ENCODE results near the gene WDR7.
A peak's percentile ranks its signal among the peaks of the same experiment; 100 is the strongest.

WDR7 gene

DNA sequence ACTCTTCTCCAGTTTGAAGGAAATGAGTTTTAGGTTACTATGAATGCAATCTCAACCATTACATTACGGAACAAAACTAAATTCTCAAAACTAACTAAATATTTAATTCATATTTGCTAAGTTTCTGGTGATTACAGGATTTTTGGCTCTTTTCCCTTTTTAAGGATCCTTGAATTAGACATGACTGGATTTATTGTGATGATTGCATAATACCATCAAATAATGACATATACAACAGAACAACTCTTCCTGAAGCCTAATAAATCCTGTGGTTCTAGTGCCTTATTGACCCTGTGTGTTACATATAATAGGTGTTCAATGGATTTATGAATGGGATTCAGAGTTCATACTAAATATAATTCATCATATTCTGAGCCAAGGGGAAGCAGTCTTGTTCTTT lies 90.5 kb downstream of the WDR7 start:
- peaks cover 1 to 6% (median 3%) of the 10 kb centered on the region in 10 experiments; a peak in 17 of 20 replicates for H3K4me1 ChIP-seq
- no peak overlapping the region for H3K27ac ChIP-seq
- no peak for TF ChIP-seq Cebpa-rat (IDR thresholded peaks at IDR 0.05)
- H3K9ac ChIP-seq, result no peak overlapping the region
- H3K36me3 ChIP-seq, result peaks cover 0 to 12% (median 0%) of the 10 kb centered on the region in 11 experiments; a peak in 1 of 22 replicates
- no peak overlapping the region for H3K4me3 ChIP-seq
- H4K20me1 ChIP-seq, result peaks cover 0 to 6% (median 0%) of the 10 kb centered on the region in 11 experiments; a peak in 2 of 22 replicates
- H3K27me3 ChIP-seq, result no peaks in the 10 kb centered on the region
- H3K9me3 ChIP-seq (replicated peaks in 1 of 11), result no peaks in the 10 kb centered on the region
- no peak overlapping the region for H3K4me2 ChIP-seq

DNA sequence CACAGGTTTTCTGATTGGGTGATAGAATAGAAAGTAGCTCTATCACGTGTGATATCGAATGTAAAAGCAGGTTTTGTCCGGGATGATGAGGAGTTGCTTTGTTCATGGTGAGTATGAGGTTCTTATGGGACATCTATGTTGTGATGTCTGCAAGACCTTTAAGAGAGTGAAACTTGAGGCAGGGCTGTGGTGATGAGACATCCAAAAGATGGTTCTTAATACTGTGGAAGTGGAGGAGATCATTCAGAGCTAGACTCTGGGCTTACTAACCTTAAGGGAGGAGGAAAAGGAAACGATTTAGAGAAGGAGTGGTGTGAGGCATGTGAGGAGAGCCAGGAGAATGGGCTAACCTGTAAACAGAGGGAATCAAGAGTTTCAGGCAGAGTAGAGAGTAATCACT lies 92.0 kb downstream of the WDR7 start:
- no peak overlapping the region for H3K9ac ChIP-seq
- TF ChIP-seq Cebpa-rat (IDR thresholded peaks at IDR 0.05), result no peak

DNA sequence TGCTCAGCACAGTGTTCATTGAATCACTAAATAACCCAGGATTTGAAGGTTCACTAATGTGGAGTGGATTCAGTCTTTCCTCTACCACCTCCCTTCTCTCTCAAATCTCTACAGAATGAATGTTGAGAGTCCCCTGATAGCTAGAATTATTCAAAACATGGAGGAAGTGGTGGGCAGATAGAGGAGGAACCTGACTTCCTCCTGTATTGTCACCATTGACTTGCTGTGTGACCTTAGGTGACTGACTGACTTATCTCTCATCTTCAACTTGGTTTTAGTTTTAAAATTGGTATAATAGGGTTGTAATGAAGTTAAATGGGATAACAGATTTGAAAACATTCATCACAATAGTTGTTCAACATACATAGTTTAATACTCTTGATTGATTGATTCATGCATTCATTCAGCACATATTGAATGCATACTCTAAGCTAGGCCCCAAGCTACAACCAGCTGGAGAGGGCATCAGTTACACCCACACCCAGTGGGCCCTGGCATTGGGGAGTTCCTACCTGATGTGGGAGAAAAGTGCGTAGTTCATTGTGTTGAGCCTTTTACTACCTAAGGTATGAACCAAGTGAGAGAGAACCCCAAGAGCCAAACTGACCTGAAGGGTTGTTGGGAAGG lies 96.0 kb downstream of the WDR7 start:
- H3K9ac ChIP-seq, result no peak overlapping the region
- no peak overlapping the region for H3K27ac ChIP-seq
- H4K20me1 ChIP-seq, result peaks cover 0 to 16% (median 0%) of the 10 kb centered on the region in 11 experiments; a peak in 4 of 22 replicates
- TF ChIP-seq Cebpa-rat (IDR thresholded peaks at IDR 0.05), result no peak
- H3K27me3 ChIP-seq, result no peaks in the 10 kb centered on the region
- peak overlapping the region in 8 of 11 experiments; percentile 17 to 48 (median 38); a peak in 12 of 22 replicates for H3K4me2 ChIP-seq
- peaks cover 0 to 18% (median 0%) of the 10 kb centered on the region in 11 experiments; a peak in 2 of 22 replicates for H3K36me3 ChIP-seq
- H3K9me3 ChIP-seq (replicated peaks in 1 of 11), result no peaks in the 10 kb centered on the region
- H3K4me1 ChIP-seq, result peaks cover 5 to 13% (median 9%) of the 10 kb centered on the region in 10 experiments; a peak in 17 of 20 replicates
- no peak overlapping the region for H3K4me3 ChIP-seq

More for the DNA sequence above, 92.0 kb downstream of the WDR7 start:
- H3K9me3 ChIP-seq (replicated peaks in 1 of 11), result no peaks in the 10 kb centered on the region
- H3K27me3 ChIP-seq, result no peaks in the 10 kb centered on the region
- peaks cover 0 to 14% (median 0%) of the 10 kb centered on the region in 11 experiments; a peak in 4 of 22 replicates for H4K20me1 ChIP-seq
- peaks cover 5 to 13% (median 9%) of the 10 kb centered on the region in 10 experiments; a peak in 17 of 20 replicates for H3K4me1 ChIP-seq
- H3K4me3 ChIP-seq, result no peak overlapping the region
- no peak overlapping the region for H3K27ac ChIP-seq
- H3K4me2 ChIP-seq, result no peak overlapping the region
- peaks cover 0 to 12% (median 0%) of the 10 kb centered on the region in 11 experiments; a peak in 1 of 22 replicates for H3K36me3 ChIP-seq

DNA sequence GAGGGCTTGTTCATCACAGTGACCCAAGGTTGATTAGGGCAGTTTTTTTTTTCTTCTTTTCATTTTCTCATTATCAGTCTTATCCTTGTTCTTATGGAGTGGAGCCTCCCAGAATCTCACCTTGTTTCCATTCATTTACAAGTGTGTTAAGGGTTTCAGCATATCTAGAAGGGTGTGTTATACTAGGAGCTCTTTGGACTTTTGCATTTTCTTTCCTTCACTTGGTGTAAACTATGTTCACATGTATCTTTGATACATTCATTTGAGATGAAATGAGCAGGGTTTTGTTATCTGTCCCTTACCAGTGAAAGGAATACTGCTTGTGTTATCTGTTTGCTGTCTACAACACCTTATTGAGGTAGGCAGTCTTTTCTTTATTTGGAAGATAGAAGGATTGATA lies 96.7 kb downstream of the WDR7 start:
- Histone ChIP-seq H3K27ac (no peak overlapping the region), H3K36me3 (peaks cover 0 to 18% (median 0%) of the 10 kb centered on the region in 11 experiments; a peak in 2 of 22 replicates), H3K4me3 (no peak overlapping the region), H3K9ac (no peak overlapping the region), H3K27me3 (no peaks in the 10 kb centered on the region), H3K4me2 (no peak overlapping the region), H3K4me1 (peaks cover 5 to 13% (median 9%) of the 10 kb centered on the region in 10 experiments; a peak in 17 of 20 replicates), H4K20me1 (peaks cover 0 to 16% (median 0%) of the 10 kb centered on the region in 11 experiments; a peak in 4 of 22 replicates), H3K9me3 (replicated peaks in 1 of 11) (no peaks in the 10 kb centered on the region)
- TF ChIP-seq Cebpa-rat (IDR thresholded peaks at IDR 0.05), result no peak

DNA sequence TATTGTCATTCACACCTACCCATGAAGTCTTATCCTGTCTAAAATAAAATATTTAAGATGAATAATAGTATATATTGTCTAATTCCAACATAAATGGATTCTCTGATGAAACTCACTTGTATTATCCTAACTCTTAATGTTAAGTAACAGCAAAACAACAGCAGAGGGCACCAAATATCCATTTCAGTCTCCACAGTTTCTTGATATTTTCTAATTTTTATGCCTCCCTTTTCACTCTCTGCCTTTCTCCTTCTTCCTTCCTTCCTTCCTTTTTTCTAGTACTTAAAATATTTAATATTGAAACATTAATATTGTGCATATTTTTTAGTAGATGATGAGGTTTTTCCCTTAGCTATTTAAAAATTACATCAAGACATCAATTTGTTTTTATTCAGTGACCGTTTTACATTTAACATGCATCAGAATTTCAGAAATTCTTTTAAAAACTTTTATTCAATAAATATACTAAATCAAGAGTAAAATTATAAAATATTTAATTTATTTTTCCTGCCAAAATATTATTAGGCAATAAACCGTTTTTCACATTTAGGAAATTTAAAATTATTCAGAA lies 97.6 kb downstream of the WDR7 start:
- Histone ChIP-seq H3K4me3 (no peak overlapping the region), H3K4me1 (peaks cover 5 to 13% (median 9%) of the 10 kb centered on the region in 10 experiments; a peak in 17 of 20 replicates)
- TF ChIP-seq Cebpa-rat (IDR thresholded peaks at IDR 0.05), result no peak

DNA sequence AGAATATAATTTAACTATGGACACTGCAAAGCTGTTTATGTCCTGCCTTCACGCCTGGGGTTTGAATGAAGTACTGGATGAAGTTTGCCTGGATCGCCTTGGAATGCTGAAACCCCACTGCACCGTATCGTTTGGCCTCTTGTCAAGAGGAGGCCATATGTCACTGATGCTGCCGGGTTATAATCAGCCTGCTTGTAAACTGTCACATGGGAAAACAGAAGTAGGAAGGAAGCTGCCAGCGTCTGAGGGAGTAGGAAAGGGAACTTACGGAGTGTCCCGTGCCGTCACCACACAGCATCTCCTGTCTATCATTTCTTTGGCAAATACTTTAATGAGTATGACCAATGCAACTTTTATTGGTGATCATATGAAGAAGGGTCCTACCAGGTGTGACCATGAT lies 105.8 kb downstream of the WDR7 start:
- Histone ChIP-seq H3K27ac (no peak overlapping the region; a peak in 1 of 22 replicates), H3K4me3 (no peak overlapping the region), H3K9me3 (replicated peaks in 1 of 11) (peaks cover 0 to 12% (median 0%) of the 10 kb centered on the region in 11 experiments; a peak in 2 of 22 replicates), H3K27me3 (no peaks in the 10 kb centered on the region), H3K36me3 (peaks cover 0 to 19% (median 0%) of the 10 kb centered on the region in 11 experiments; a peak in 6 of 22 replicates), H3K4me2 (peak overlapping the region; percentile 35 to 66 (median 59)), H3K4me1 (peaks cover 8 to 14% (median 12%) of the 10 kb centered on the region in 10 experiments), H3K9ac (no peak overlapping the region; a peak in 1 of 22 replicates), H4K20me1 (no peaks in the 10 kb centered on the region)
- TF ChIP-seq Cebpa-rat (IDR thresholded peaks at IDR 0.05), result no peak

More for the DNA sequence above, 97.6 kb downstream of the WDR7 start:
- Histone ChIP-seq H4K20me1 (peaks cover 0 to 16% (median 0%) of the 10 kb centered on the region in 11 experiments; a peak in 4 of 22 replicates), H3K4me2 (no peak overlapping the region), H3K27ac (no peak overlapping the region), H3K36me3 (peaks cover 0 to 18% (median 0%) of the 10 kb centered on the region in 11 experiments; a peak in 2 of 22 replicates), H3K9ac (no peak overlapping the region), H3K9me3 (replicated peaks in 1 of 11) (no peaks in the 10 kb centered on the region), H3K27me3 (no peaks in the 10 kb centered on the region)

DNA sequence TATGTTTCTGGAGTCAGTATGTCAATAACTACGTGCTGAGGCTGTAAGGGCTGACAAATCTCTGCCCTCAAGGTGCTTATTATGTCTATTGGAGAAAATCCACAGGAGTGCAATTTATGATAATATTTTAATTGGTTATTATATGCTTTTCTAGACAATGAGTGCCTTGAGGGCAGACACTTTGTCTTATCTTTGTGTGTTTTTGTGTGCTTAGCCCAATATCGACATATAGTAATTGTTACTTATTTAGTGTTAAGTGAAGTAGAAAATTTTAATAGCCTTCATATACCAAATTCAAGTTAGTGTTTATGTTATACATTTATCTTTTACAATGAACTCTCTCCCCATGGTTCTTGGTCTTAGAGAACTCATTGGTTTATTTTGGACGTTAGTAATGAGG lies 118.9 kb downstream of the WDR7 start:
- Histone ChIP-seq H3K4me3 (no peak overlapping the region), H4K20me1 (peaks cover 0 to 3% (median 0%) of the 10 kb centered on the region in 11 experiments; a peak in 1 of 22 replicates), H3K4me2 (no peak overlapping the region), H3K9ac (no peak overlapping the region), H3K4me1 (no peaks in the 10 kb centered on the region), H3K9me3 (replicated peaks in 1 of 11) (no peaks in the 10 kb centered on the region), H3K36me3 (peaks cover 0 to 25% (median 0%) of the 10 kb centered on the region in 11 experiments; a peak in 7 of 22 replicates), H3K27ac (no peak overlapping the region), H3K27me3 (no peaks in the 10 kb centered on the region)
- no peak for TF ChIP-seq Cebpa-rat (IDR thresholded peaks at IDR 0.05)

DNA sequence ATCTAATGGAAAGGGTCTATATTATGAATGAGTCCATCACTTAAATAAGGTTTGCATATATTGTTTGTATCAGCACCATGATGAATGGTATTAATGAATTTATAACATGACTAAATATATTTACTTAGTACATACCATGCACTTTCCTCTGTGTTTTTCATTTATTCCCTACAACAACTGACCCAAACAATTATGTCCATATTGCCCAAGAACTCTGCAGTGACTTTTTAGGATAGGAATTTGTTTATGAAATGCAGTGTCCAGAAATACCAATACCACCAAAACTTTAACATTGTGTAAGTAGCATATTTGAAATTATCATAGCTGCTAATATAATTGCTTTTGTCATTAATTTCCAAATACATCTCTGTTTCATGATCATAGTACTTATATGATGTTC lies 119.7 kb downstream of the WDR7 start:
- Histone ChIP-seq H4K20me1 (peaks cover 0 to 3% (median 0%) of the 10 kb centered on the region in 11 experiments; a peak in 1 of 22 replicates), H3K4me2 (no peak overlapping the region), H3K9me3 (replicated peaks in 1 of 11) (no peaks in the 10 kb centered on the region), H3K27me3 (no peaks in the 10 kb centered on the region), H3K27ac (no peak overlapping the region), H3K36me3 (peaks cover 0 to 25% (median 0%) of the 10 kb centered on the region in 11 experiments; a peak in 7 of 22 replicates), H3K4me3 (no peak overlapping the region), H3K9ac (no peak overlapping the region), H3K4me1 (no peaks in the 10 kb centered on the region)
- no peak for TF ChIP-seq Cebpa-rat (IDR thresholded peaks at IDR 0.05)

DNA sequence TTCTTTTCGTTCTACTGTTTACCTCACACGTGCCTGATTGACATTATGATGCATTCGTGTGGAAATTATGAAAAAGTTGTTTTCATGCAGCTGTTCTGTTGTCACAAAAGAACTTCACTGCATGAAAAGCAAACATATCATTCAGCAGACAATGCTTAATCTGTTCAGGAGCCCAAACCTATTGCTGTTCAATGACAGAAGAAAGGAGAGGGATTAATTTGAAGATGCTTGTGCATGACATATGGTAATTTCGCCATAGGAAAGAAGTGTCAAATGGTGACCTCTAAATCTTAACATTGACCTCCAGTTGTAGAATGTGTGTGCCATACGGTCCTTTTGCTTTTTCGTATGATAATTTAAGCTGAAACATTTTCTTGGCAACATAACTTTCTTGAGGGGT lies 124.5 kb downstream of the WDR7 start:
- no peaks in the 10 kb centered on the region for H4K20me1 ChIP-seq

More for the DNA sequence above, 124.5 kb downstream of the WDR7 start:
- no peak overlapping the region for H3K4me3 ChIP-seq
- peaks cover 0 to 23% (median 0%) of the 10 kb centered on the region in 11 experiments; a peak in 5 of 22 replicates for H3K36me3 ChIP-seq
- no peak for TF ChIP-seq Cebpa-rat (IDR thresholded peaks at IDR 0.05)
- H3K9ac ChIP-seq, result no peak overlapping the region
- no peaks in the 10 kb centered on the region for H3K27me3 ChIP-seq
- H3K9me3 ChIP-seq (replicated peaks in 1 of 11), result no peaks in the 10 kb centered on the region
- H3K4me2 ChIP-seq, result no peak overlapping the region
- H3K4me1 ChIP-seq, result no peaks in the 10 kb centered on the region
- H3K27ac ChIP-seq, result no peak overlapping the region

All from BLaER1 treated with 17β-estradiol and CSF1 and Interleukin-3, amounts not matched to agents 10 nM and 100 nM (cell line).